Activated T-cell treated with anti-CD3 and anti-CD28 coated beads for 48 hours (primary cell): ENCODE measurements around the gene CARD19.

ENCODE experiments used
- DNase-seq: peaks from one replicate; pipeline ENCODE4 v3.0.0-alpha.2; 2020; ENCODE audit warnings: low read depth

The CARD19 gene, protein sequence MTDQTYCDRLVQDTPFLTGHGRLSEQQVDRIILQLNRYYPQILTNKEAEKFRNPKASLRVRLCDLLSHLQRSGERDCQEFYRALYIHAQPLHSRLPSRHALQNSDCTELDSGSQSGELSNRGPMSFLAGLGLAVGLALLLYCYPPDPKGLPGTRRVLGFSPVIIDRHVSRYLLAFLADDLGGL

DNA sequence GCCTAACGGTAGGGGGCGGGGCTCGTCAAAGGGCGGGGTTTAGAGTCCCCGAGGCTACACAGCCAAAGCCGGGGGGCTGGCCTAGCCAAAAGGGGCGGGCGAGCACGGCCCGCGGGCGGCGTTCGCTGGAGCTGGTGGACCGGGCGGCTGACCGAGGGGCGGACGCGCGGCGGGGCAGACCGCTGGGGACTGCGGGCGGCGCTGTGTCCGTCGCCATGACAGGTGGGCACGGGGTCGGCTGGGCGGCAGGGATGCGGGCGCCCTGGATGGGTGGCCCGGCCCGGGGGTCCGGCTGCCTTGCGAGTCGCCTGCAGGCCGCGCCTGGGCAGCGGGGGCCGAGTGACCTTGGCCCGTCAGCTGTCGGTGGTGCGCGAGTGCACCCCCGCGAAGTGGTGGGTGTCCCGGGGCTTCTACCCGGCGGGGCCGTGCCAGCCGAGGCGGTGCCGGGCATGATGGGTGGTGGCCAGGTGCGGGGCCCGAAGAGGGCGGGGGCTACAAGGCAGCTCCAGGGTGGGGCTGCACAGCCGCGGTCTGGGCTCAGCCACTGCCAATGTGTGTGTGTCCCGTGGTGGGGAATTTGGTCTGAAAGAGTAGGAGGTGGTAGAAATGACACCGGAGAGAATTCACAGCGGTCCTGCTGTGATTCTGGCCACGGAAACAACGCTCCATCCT, at the start of gene CARD19:
TSS of gene CARD19 (plus strand) at position 87 of the 672 bp plus-strand sequence. CDS start at position 216, 129 bp downstream.
- DNase-seq = no peak

DNA sequence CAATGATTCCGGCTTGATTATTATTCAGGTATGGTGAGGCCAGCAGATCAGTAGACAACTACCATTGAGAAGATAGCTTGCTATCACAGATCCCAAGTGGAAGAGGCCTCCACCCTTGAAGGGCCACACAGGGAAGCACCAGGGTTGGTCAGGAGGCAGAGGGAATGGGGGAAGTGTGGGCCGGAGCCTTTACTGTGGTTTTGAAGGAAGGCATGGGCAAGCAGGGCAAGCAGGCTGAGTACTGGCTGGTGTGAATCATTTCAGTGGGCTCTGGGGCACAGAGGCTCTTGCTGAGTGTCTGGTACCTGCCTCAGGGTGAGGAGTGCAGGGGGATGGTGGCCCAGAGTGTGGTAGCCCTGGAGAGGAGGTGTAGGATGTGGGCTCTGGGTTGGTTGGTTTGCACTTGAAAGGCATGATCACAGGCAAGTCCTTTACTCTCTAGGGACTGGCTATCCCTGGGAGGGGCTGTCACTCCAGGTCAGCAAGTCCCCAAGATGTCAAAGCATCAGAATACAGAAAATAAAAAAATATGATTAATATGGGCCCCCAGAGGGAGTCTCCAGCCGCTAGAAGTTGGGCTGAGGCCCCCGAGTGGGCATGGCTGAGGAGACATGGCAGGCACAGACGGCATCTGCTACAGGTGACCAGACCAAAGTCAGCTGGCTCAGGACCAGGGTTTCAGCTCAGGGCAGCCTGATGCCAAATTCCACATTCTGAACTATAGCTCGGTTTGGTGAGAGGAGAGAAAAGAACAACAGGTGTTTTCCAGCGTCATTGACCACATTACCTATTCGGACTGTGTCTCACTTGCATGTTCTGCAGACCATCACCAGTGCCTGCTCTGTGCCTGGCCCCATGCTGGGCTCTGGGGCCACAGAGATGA, 47.2 kb upstream of the CARD19 start:
- DNase-seq = no peak

DNA sequence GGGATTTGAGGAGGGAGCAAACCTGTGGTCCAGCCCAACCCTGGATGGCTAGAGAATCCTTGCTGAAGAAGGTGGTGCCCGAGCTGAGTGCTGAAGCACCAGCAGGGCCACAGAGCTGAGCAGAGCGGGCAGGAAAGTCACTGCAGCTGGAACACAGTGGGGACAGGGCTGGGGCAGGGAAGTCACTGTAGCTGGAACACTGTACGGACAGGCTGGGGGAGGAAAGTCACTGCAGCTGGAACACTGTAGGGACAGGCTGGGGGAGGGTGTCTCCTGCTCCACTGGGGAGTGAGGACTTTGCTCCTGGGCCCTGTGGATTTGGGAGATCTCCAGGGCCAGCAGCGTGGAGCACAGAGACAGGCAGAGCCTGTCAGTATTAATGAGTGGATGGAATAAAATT, 46.5 kb upstream of the CARD19 start:
- no peak for DNase-seq

DNA sequence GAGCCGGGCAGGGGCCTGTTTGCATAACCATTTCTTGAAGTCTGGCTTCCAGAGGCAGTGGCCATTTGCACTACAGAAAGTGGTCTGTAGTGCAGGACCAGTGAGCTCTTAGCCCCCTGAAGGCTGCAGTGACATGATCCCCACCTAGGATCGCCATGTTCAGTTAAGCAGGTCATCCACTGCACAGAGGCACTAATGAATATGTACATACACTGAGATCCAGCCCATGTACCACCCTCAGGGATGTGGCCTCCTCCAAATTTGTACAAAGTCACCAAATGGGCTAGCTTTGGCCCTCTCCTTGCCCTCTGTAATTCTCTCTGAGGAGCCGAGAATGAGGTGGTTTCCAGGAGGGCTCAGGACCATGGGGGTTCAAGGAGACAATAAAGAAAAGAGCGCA, 45.8 kb upstream of the CARD19 start:
- DNase-seq = no peak

DNA sequence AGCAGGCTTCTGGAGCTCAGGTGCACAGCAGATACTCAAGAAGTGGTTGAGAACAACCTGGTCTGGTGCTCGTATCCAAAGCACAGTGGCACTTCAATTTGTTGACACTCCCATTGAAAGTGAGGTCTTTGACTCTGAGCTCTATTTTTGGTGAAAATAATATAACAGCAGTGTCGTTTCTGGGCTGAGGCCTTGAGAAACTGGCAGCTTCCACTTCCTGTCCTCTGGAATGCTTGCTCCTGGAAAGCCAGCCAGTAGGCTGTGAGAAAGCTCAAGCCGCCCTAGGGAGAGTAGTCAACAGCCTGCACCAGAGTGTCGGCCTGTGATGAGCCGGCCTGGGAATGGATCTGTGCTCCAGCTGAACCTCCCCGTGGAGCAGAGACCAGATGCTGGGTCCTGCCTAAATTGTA, 44.3 kb upstream of the CARD19 start:
- DNase-seq = no peak

DNA sequence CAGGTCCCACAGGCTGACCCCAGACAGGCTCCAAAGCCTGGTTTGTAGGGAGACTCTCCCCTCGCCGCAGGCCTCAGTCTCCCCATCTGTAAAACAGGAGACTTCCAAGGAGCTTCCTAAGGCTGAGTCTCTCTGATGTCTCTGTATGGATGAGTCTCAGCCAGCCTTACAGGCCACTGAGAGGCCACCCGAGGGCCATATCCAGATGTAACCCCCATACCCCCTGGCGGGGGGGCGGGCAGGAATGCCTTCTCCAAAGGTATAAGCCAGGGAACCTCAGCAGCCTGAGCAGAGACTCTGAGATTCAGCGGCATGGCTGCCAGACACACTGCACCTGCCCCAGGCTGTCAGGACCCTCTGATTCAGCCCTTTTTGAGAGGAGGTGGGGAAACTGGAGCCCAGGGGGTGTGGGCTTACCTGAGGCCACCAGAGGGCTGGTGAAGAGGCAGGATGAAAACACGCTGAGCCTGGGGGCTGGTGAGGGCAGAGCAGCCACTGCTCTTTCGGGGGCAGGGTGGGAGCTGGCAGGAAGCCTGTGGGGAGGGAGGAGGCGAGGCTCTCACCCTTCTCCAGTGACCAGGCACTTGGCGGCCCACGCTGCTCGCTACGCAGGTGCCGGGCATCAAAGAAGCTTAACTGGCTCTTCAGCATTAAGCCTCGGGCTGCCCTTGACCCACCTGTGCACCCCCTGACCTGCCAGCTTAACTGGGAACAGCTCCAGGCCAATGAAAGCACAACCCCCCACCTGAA, 43.1 kb upstream of the CARD19 start:
- DNase-seq = no peak

DNA sequence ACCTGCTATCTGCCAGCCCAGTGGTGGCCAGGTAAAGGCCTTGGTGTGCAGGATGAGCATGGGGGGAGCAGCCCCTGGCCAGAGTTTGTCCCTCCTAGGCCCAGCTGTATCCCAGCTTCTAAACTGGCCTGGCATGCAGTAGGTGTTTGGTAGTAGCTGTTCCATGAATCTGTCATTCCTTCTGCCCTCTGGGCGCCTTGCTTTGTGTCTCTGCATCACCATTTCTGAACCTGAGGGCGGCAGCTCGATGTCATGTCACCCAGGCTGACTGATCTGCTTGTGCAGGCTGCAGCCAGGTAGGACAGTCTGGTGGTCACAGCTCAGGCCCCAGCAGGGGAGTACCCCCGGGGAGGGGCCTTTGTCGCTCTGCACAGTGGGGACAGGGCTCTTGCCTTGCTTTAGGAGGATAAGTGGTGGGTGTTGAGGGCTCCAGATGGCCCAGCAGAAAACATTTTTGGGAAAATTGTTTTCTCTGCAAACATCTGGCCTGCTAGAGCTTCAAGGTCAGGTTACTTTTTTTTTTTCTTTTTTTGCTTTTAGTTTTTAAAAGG, 42.2 kb upstream of the CARD19 start:
- no peak for DNase-seq

DNA sequence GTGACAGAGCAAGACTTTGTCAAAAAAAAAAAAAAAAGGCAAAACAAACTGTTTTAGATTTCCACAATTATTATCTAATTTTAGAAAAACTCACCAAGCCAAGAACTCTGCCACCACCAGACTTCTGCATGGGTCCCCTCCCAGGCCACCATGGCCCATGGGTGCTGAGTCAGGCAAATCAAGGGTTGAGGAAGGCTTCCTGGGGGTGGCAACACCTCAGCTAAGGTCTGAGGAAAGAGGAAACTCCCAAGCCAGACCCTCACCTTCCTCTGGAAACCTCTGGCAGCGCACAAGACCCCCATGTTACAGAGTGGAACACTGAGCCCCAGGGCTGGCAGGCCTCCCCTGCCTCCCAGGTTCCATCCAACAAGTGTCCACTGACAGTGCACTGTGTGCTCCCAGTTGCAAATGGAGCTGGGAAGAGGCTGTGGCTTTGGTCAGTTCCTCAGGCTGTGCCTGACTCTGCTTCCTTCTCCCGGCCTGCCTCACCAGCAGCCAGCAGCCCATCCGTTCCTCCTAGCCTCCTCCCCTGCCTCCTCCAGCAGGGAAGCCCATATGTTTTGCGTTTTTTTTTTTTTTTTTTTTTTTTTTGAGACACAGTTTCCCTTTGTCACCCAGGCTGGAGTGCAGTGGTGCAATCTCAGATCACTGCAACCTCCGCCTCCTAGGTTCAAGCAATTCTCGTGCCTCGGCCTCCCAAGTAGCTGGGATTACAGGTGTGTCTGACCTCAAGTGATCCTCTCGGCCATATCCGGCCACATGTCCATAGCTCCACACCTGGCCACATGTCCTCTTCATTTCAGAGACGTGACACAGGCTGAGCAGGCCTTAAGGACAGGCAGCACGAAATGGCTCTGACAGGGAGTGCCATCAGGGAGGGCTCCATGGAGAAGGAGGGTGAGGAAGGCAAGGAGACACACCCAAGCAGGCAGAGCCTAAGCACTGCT, 41.0 kb upstream of the CARD19 start:
- no peak for DNase-seq

DNA sequence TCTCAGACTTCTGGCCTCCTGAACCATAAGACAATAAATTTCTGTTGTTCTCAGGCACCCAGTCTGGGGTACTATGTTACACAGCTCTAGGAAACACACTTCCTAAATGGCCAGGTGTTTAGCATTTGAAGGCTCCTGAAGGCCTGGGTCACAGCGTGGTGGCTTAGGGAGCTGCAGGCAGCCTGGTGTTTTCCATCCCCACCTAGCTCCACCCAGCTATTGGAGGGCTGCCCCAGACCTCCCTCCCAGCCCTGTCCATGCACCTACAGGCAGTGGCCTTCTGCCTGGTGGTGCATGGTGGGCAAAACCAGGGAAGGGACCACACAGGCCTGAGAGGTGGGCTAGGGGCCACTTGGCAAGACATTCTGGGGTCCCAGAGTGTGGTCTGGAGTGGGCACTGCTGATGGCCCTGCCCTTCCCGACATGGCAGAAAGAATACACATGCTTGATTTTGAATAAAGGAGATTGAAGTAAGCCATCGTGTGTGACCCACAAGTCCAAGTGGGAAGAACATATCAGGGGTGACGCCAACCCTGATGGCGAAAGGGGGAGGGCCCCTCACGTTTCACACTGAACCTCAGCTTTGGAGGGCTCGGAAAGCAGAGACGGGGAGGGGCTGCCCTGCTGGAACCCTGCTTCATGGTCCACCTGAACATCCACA, 38.8 kb upstream of the CARD19 start:
- no peak for DNase-seq

DNA sequence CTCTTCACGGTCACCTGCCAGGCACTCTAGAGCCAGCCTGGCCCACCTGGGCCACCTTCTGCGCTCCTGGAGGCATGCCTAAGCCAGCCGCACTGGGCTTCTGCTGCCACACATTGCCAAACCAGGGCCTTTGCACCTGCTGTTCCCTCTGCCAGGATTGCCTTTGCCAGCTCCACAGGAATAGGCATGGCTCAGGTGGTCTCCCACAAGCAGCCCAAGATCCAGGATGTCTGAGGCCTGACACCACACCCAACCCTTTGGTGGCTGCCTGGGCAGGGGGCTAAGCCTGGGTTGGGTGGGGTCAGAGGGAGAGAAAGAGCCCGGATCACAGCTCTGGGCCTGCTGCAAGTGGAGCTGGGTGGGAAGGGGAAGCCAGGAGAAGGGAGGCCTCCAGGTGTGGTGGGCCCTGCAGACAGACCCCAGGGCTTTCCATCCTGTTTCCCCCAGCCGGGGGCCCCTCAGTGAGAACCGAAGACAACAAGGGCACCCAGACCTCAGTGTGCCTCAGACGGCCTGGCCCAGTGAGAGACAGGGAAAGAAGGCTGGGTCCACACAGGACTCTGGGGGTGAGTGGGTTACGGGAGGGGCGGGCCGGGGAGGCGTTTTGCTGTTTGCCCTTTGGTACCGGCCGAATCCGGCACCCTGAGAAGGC, 38.2 kb upstream of the CARD19 start:
- no peak for DNase-seq

DNA sequence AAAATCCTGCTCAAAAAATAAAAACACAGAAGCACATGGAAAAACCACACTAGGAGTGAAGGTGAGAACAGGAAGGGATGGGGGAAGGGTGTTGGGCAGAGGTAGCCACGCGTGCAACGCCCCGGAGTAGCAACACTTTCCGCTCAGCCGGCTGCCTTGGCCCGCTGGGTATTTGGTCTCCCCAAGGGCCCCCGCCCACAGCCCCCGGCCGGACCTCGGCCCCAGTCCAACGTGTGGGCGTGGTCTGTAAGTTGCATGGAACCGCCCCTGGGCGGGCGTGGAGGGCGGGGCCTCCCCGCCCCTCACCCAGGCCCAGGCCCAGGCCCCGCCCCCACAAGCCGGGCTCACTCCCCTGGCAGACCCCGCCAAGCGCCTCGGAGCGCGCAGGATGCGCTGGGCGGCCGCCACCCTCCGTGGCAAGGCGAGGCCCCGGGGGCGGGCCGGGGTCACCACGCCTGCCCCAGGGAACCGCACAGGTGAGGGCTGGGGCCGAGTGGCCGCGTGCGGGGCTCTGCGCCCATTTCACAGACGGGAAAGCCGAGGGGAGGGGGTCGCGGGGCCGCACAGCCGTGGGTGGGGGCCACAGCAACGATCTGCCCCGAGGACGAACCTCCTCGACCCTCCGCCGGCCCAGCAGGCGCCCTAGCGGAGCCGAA, 37.5 kb upstream of the CARD19 start, which contains the start of gene SUSD3:
TSS of gene SUSD3 (plus strand) at position 347 of the 656 bp plus-strand sequence. CDS start at position 389, 42 bp downstream.
- DNase-seq = peak; percentile 71

DNA sequence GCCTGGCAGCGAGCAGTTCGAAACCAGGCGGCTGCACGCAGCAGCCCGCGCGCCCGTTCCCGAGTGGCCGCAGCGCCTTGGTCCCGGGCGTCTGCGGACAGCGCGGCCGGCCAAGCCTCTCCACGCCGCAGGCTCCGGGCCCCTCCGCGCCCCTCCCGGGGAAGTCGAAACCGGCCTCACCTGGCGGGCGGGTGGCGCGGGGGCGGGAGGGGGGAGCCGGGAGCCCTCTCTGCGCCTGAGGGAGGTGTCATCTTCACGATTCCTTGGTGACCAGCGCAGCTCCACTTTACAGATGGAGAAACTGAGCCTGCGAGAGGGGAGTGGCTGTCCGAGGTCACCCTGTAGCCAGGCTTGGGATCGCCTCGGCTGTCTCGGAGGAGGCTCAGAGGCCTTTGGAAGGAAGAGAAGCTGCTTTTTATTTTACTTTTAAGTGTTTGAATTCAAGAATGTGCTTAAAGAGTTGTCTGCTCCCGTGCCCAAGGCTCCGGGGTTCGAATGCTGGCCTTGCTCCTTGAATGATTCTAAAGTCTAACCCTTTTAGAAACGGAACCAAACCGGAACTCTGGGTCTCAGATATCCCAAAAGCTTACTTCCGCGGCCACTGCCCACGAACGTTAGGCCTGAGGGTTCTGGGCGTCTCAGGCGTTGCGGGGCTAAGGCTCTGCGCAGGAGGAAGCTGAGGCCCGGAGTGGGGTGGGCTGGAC, 36.9 kb upstream of the CARD19 start:
- no peak for DNase-seq

DNA sequence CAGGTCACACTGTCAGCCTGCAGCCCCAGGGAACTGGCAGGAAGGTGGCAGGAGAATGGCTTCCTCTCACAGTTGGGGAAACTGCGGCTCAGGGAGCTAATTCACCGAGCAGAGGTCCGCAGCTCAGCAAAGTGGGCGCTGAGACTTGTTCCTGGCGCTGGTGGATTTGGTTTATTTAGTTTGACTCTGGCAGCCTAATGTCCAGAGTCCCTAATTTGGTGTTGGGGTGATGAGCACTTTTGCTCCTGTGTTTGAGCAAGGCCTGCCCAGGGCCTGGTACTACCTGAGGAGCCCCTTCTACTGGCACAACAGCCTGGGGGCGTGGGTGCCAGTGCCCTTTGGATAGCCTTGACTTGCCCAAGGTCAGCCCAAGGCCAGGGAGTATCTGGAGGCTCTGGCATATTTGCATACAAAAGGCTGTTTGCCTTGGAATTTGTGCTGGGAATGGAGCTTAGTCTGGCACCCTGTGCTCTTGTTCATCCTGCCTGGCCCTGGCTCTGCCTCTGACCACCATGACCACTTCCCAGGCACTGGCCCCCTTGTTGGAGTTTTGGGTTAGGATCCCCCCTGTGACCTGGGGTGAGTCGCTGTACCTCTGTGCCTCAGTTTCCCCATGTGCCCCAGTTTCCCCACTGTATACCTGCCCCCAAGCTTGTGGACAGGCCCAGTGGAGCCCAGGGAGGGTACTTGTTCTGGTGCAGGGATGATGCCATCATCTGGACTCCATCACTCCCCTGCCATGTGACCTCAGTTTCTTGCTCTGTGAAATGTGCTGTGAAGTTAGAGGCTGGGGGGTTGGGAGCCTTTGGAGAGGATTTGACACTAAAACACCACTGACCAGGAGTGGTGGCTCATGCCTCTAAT, 36.1 kb upstream of the CARD19 start:
- no peak for DNase-seq

DNA sequence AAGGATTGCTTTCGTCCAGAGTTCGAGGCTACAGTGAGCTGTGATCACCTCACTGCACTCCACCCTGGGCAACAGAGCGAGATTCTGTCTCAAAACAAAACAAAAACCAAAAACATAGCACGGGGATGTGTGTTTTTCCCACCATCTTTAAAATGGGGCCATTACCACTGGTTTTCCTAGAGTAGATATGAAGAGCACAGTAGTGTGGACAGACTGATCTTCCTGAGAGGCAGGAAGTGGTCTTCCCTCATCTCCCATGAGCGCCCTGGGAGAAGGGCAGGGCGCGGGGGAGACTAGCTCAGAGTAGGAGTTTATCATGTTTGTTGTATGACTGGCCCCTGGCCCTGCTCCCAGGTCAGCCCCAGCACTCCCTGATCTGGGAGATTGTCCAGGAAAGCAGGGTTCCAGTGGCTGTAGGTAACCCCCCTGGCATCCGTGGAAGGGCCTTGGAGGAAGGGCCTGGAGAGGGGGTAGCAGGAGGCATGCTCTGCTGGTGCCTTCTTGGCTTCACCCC, 35.2 kb upstream of the CARD19 start:
- DNase-seq = no peak

DNA sequence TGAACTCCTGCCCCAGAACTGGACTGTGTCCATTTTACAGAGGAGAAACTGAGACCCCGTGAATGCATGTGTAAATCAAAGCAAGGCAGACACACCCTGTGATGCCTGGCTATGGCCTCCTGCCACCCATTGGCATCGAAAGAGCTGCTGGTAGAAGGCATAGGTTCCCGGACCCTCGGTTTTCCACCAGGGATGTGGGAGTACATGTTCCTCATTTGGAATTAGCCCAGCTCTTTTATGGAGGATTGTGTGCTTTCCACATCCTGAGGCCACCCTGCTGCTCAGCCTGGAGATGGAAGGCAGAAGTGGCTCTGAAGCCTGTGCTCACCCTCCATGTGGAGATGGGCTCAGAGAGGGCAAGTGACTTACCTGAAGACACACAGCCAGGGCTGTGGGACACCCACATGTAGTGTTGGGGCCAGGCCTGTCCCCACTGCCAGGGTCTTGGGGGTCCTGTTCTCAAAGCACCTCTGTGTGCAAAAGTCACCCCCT, 34.7 kb upstream of the CARD19 start:
- no peak for DNase-seq

DNA sequence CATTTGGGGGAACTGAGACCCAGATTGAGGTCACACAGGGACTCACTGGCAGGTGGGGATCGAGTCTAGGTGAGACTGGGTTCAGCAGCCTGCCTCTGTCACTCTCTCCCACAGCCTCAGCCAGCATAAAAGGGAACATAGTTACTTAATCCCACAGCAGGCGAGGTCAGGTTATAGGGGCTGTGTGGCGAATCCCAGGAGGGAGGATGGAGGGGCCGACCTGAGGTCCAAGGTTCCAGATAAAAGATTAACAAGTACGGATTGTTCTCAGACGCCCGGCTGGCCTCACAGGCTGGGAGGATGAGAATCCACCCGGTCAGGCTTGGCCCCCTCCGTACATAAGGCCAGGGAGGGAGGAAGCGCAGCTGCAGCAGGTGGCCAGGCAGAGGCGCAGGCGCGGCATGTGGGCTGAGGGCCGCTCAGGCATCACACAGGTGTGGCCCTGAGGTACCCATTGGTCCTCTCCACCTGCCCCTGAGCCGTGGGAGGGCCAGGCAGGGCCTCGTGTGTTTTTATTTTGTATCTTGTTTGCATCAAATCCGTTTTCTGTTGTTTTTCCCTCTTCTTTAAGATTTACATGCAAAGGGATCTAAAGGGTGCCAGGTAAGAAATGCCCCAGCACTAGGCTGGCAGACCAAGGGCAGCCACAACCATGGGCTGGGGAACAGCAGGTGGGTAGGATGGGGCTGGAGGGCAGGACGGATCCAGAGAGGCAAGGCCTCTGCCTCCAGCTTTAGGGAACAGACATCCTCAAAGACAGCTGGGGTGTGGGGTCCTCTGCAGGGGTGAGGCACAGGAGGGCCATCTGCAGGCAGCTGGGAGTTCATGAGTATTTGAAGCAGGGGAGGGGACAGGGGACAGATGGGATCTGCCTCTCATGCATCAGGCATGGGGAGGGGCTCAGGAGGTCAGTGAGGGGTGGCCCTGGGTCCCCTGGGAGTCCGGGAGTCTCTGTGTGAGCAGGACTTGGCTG, 33.9 kb upstream of the CARD19 start:
- no peak for DNase-seq
